HepG2 (cell line): ENCODE measurements around the gene TMEM129. TPM values are rescaled to one million over a fixed set of nuclear protein-coding genes. Genes with fewer than 3 reads are reported as not detected.
A peak's percentile ranks its signal among the peaks of the same experiment; 100 is the strongest.

ENCODE experiments used
- AGO1 ChIP-seq: fragments of 200-400 bp; formaldehyde crosslinking; IDR thresholded peaks from 2 replicates; pipeline ENCODE4 v1.6.1; 2017; ENCODE audit warnings: mild to moderate bottlenecking, low read depth, low read length, moderate library complexity; ENCODE audit not compliant: poor library complexity, severe bottlenecking
- CHD2 ChIP-seq: IDR thresholded peaks from 2 replicates; pipeline ENCODE4 v1.6.1; 2011; ENCODE audit warnings: low read depth, low read length, improper control_type of control experiment
- EEA1 ChIP-seq: sonication (generic); formaldehyde crosslinking; IDR thresholded peaks from 2 replicates; pipeline ENCODE4 v1.5.1; 2020; ENCODE audit warnings: mild to moderate bottlenecking, missing genetic modification reagents, borderline replicate concordance
- EED ChIP-seq: sonication (generic); formaldehyde crosslinking; IDR thresholded peaks from 2 replicates; pipeline ENCODE4 v1.5.0; 2020; ENCODE audit warnings: mild to moderate bottlenecking, missing genetic modification reagents
- EP300 ChIP-seq, 3 experiments: sonication (generic) in 1 of 3; formaldehyde crosslinking in 1 of 3; IDR thresholded peaks; 2 replicates each; pipeline versions ENCODE4 v1.5.1 to v1.6.1; 2011 to 2020; ENCODE audit warnings: low read depth in 2 of 3, low read length in 2 of 3, borderline replicate concordance in 1 of 3, improper control_type of control experiment in 1 of 3, mild to moderate bottlenecking in 1 of 3, missing genetic modification reagents in 1 of 3, moderate library complexity in 1 of 3
- KLF12 ChIP-seq: sonication (generic); formaldehyde crosslinking; IDR thresholded peaks from 2 replicates; pipeline ENCODE4 v1.4.0; 2020; ENCODE audit warnings: missing genetic modification reagents, borderline replicate concordance
- MIXL1 ChIP-seq: IDR thresholded peaks from 2 replicates; pipeline ENCODE4 v1.6.1; 2016
- NCOA5 ChIP-seq: sonication (generic); formaldehyde crosslinking; IDR thresholded peaks from 2 replicates; pipeline ENCODE4 v1.4.0; 2020; ENCODE audit warnings: missing genetic modification reagents
- PHF21A ChIP-seq: sonication (generic); formaldehyde crosslinking; IDR thresholded peaks from 2 replicates; pipeline ENCODE4 v1.5.0; 2020; ENCODE audit warnings: mild to moderate bottlenecking, missing genetic modification reagents
- RFX3 ChIP-seq: IDR thresholded peaks from 2 replicates; pipeline ENCODE4 v1.6.1; 2016; ENCODE audit warnings: missing biosample characterization, missing genetic modification reagents
- RXRA ChIP-seq: sonication (generic); formaldehyde crosslinking; IDR thresholded peaks from 2 replicates; pipeline ENCODE4 v1.5.1; 2020; ENCODE audit warnings: missing genetic modification reagents
- TBL1XR1 ChIP-seq: fragments of 150-350 bp; IDR thresholded peaks from 2 replicates; pipeline ENCODE4 v1.6.1; 2014; ENCODE audit warnings: borderline replicate concordance, low read length; ENCODE audit not compliant: partially characterized antibody
- ZBTB34 ChIP-seq: sonication (generic); formaldehyde crosslinking; IDR thresholded peaks from 2 replicates; pipeline ENCODE4 v1.8.0; 2022; ENCODE audit warnings: mild to moderate bottlenecking, missing genetic modification reagents
- ZNF256 ChIP-seq: sonication (generic); formaldehyde crosslinking; conservative IDR thresholded peaks from 2 replicates; pipeline ENCODE4 v1.4.0; 2020; ENCODE audit warnings: missing genetic modification reagents
- ZNF292 ChIP-seq: sonication (generic); formaldehyde crosslinking; IDR thresholded peaks from 2 replicates; pipeline ENCODE4 v1.8.1; 2022; ENCODE audit warnings: mild to moderate bottlenecking, low read depth, missing genetic modification reagents, borderline replicate concordance
- ZNF431 ChIP-seq: sonication (generic); formaldehyde crosslinking; IDR thresholded peaks from 2 replicates; pipeline ENCODE4 v1.9.0; 2022; ENCODE audit warnings: missing genetic modification reagents, low read depth, mild to moderate bottlenecking, borderline replicate concordance
- ZNF432 ChIP-seq: sonication (generic); formaldehyde crosslinking; IDR thresholded peaks from 2 replicates; pipeline ENCODE4 v1.5.0; 2020; ENCODE audit warnings: missing genetic modification reagents, mild to moderate bottlenecking, borderline replicate concordance
- ZNF546 ChIP-seq: sonication (generic); formaldehyde crosslinking; conservative IDR thresholded peaks from 2 replicates; pipeline ENCODE4 v1.8.1; 2023; ENCODE audit warnings: mild to moderate bottlenecking, missing genetic modification reagents
- ZNF550 ChIP-seq: sonication (generic); formaldehyde crosslinking; IDR thresholded peaks from 2 replicates; pipeline ENCODE4 v1.4.0; 2020; ENCODE audit warnings: mild to moderate bottlenecking, missing genetic modification reagents, borderline replicate concordance
- ZNF772 ChIP-seq: sonication (generic); formaldehyde crosslinking; IDR thresholded peaks from 2 replicates; pipeline ENCODE4 v1.5.0; 2020; ENCODE audit warnings: mild to moderate bottlenecking, missing genetic modification reagents
- polyA plus RNA-seq, 8 experiments: library from polyadenylated mRNA; depleted of rRNA in 3 of 8; stranded (reverse) in 7 of 8; unstranded in 1 of 8; fragments of >200 nt; fragmentation: Illumina TruSeq in 4 of 8; extraction: Trizol in 4 of 8; gene quantifications; 2 replicates each; pipeline versions ENCODE4 v1.2.1 to v1.2.3, GENCODE V29; 2011 to 2016; ENCODE audit warnings: low read depth in 4 of 8, missing spikeins in 1 of 8, mixed read lengths in 1 of 8; ENCODE audit not compliant: insufficient read depth in 1 of 8
- total RNA-seq, 5 experiments: library from RNA; depleted of rRNA; stranded (reverse); fragments of >200 nt; fragmentation: Illumina TruSeq; extraction: Trizol; gene quantifications; 2 replicates each; pipeline ENCODE4 v1.2.3, GENCODE V29; 2016; ENCODE audit warnings: low read depth in 1 of 5
- TF ChIP-seq, protein P1 (sequence below): sonication (generic); formaldehyde crosslinking; IDR thresholded peaks from 2 replicates; pipeline ENCODE4 v1.4.0; 2020; ENCODE audit warnings: missing genetic modification reagents

TMEM129 gene
- total and polyA plus RNA-seq, 2 of the 13 experiments (the other 11 are each of a cell fraction or from before 2014, with no cell fraction given), result 19.0 to 25.8 TPM

GRCh38 chr4:1752284-1753041, 31.3 kb upstream of the TMEM129 start (continued):
- TF ChIP-seq ZNF550 (no peak), NCOA5 (CRISPR knock-in tag) (no peak), RXRA (CRISPR knock-in tag) (peak; percentile 65), ZNF431 (CRISPR knock-in tag) (no peak), KLF12 (0 out of 2 replicates have a peak, but pooled peaks have one; percentile 52), RFX3 (CRISPR knock-in tag) (no peak), ZNF546 (CRISPR knock-in tag) (peak; percentile 32; the same call in 1 of the 2 replicates), EED (CRISPR knock-in tag) (no peak), ZBTB34 (CRISPR knock-in tag) (no peak), TBL1XR1 (no peak), EEA1 (CRISPR knock-in tag) (no peak), ZNF292 (CRISPR knock-in tag) (no peak), ZNF772 (peak; percentile 58; the same call in 1 of the 2 replicates), PHF21A (peak; percentile 43), MIXL1 (CRISPR knock-in tag) (no peak), ZNF256 (CRISPR knock-in tag) (0 out of 2 replicates have a peak, but pooled peaks have one; percentile 6), AGO1 (peak; percentile 82), CHD2 (no peak), EP300 (IDR thresholded peaks at IDR 0.05; ENCODE audit: low read depth in 2 of 2, low read length in 2 of 2) (no peak), EP300 (CRISPR knock-in tag; IDR thresholded peaks at IDR 0.05; ENCODE audit: borderline replicate concordance) (no peak), ZNF432 (CRISPR knock-in tag) (no peak)
- TF ChIP-seq, protein P1, sequence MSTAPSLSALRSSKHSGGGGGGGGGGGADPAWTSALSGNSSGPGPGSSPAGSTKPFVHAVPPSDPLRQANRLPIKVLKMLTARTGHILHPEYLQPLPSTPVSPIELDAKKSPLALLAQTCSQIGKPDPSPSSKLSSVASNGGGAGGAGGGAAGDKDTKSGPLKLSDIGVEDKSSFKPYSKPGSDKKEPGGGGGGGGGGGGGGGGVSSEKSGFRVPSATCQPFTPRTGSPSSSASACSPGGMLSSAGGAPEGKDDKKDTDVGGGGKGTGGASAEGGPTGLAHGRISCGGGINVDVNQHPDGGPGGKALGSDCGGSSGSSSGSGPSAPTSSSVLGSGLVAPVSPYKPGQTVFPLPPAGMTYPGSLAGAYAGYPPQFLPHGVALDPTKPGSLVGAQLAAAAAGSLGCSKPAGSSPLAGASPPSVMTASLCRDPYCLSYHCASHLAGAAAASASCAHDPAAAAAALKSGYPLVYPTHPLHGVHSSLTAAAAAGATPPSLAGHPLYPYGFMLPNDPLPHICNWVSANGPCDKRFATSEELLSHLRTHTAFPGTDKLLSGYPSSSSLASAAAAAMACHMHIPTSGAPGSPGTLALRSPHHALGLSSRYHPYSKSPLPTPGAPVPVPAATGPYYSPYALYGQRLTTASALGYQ (CRISPR knock-in tag), result peak; percentile 14; the same call in 1 of the 2 replicates
